Ovary (tissue), 9 donors: Measurements from ENCODE around the gene OAS1. TPM values are rescaled to one million over a fixed set of nuclear protein-coding genes. Genes with fewer than 3 reads are reported as not detected.

ENCODE experiments used
- DNase-seq, 5 donors: peaks; one replicate each; pipeline ENCODE4 v3.0.0-alpha.2; 2019 to 2020
- H3K27ac ChIP-seq, 2 donors: fragments of 200-600 bp; one replicate each; pipeline versions ENCODE4 v1.5.1 to v1.8.0; 2019 to 2022
- H3K27me3 ChIP-seq: fragments of 200-600 bp; one replicate; pipeline ENCODE4 v1.8.0; 2022
- H3K36me3 ChIP-seq: fragments of 200-600 bp; sonication (generic); one replicate; pipeline ENCODE4 v1.5.1; 2019
- H3K4me1 ChIP-seq: one replicate; pipeline ENCODE4 v1.8.1; 2013; ENCODE audit warnings: mild to moderate bottlenecking, moderate library complexity; ENCODE audit not compliant: insufficient read depth
- H3K4me3 ChIP-seq: fragments of 200-600 bp; sonication (generic); one replicate; pipeline ENCODE4 v1.5.1; 2017
- H3K9me3 ChIP-seq, 2 donors: fragments of 200-600 bp in 1 of 2; sonication (generic) in 1 of 2; one replicate each; pipeline versions ENCODE4 v1.5.1 to v1.8.1; 2013 to 2019; ENCODE audit warnings: mild to moderate bottlenecking in 1 of 2, moderate library complexity in 1 of 2
- EP300 ChIP-seq: sonication (generic); formaldehyde crosslinking; IDR thresholded peaks from one replicate; pipeline ENCODE4 v1.6.1; 2017; ENCODE audit warnings: antibody characterized with exemption
- POLR2A ChIP-seq: fragments of 450-650 bp; IDR thresholded peaks from one replicate; pipeline ENCODE4 v1.6.1; 2017; ENCODE audit warnings: antibody characterized with exemption, mild to moderate bottlenecking, moderate library complexity
- WGBS, 3 donors: extraction: QIAGEN DNeasy Blood & Tissue Kit in 1 of 3; methylation state at CpG; one replicate each; pipeline versions ENCODE4 v1.1.5 to v1.1.7; 2013 to 2017; 5-methylcytosine and 5-hydroxymethylcytosine counted together
- intact Hi-C, 4 donors: fragments of 100-400 bp; cut with DNase I; formaldehyde crosslinking; loops; one replicate each; pipeline versions ENCODE4 v1.11.0 to v1.15.1; 2022 to 2023
- polyA plus RNA-seq, 2 donors: library from polyadenylated mRNA; stranded (reverse); fragments of 200-250 nt in 1 of 2; fragments of 350-450 nt in 1 of 2; fragmentation: Illumina TruSeq in 1 of 2; extraction: RNeasy Lipid Tissue Mini Kit (QIAGEN cat#74804) in 1 of 2; gene quantifications; one replicate each; pipeline ENCODE4 v1.2.3, GENCODE V29; 2013 to 2014
- total RNA-seq, 7 donors: library from RNA; depleted of rRNA in 2 of 7; stranded (reverse); fragments of >200 nt in 2 of 7; fragmentation: NEBNext Ultra II Directional in 3 of 7; extraction: Animal tissue kit (Norgen Biotek cat#: 25700) in 3 of 7; gene quantifications; one replicate each; pipeline versions ENCODE4 v1.1.0 to v1.2.4, GENCODE V29; 2016 to 2023
- TF ChIP-seq, protein P1 (sequence below), 3 donors: fragments of 450-650 bp in 2 of 3; fragments of 200-600 bp in 1 of 3; IDR thresholded peaks; one replicate each; pipeline versions ENCODE4 v1.5.1 to v1.8.0; 2016 to 2022; ENCODE audit warnings: antibody characterized with exemption in 3 of 3, mild to moderate bottlenecking in 1 of 3
- donor health status: DM: no; HTN: no; CAD: no; lungs with moderate emphysema.
- donor health status: DM: no; HTN: no; CAD: no.
- donor health status: Bipolar disorder and iron deficiency.
- donor health status: DM: yes; HTN: yes; CAD: no.
- donor health status: DM: no; HTN: no; CAD: no.
- donor health status: DM: yes; HTN: yes; CAD: no.

The OAS1 gene
- total and polyA plus RNA-seq, 9 donors: 5.2 to 47.5 (median 8.8) TPM

DNA sequence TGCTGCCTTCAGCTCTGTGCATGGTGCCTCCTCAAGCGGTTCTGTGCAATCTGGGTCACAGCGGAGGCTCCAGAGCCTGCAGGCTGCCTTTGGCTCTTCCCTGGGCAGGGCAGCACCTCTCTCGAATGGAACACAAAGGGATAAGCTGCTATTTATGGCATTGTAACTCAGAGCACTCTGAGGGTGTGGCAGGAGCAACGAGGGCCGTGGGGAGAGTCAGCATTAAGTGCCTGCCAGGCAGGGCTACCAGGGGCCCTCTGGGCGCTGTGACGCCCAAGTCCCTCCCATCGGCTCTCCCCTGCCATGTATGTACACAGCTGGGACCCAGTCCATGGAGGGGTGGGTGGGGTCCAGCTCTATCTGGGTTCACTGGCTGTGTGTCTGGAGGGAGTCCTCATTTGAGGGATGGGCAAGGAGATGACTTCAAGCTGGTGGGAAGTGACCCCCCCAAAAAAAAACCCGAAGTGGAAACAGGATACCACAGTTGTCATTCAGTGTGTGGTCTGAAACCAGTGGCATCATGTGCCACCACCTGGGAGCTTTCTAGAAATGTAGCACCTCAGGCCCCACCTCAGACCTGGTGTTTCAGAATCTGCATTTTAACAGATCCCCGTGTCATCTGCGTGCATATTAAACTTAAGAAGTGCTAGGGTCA, 44.0 kb upstream of the OAS1 start:
- no peaks in the 10 kb centered on the region for H3K27me3 ChIP-seq
- H3K4me3 ChIP-seq: no peak overlapping the region
- H3K36me3 ChIP-seq: no peaks in the 10 kb centered on the region
- no peak for DNase-seq
- intact Hi-C loops: no loop called here
- WGBS, 3 donors: 63 to 70% (median 68%) methylated on average over 11 of the region's 11 CpGs
- no peak overlapping the region for H3K27ac ChIP-seq
- no peaks in the 10 kb centered on the region for H3K9me3 ChIP-seq
- H3K4me1 ChIP-seq: no peaks in the 10 kb centered on the region
- TF ChIP-seq EP300: no peak
- TF ChIP-seq, protein P1, sequence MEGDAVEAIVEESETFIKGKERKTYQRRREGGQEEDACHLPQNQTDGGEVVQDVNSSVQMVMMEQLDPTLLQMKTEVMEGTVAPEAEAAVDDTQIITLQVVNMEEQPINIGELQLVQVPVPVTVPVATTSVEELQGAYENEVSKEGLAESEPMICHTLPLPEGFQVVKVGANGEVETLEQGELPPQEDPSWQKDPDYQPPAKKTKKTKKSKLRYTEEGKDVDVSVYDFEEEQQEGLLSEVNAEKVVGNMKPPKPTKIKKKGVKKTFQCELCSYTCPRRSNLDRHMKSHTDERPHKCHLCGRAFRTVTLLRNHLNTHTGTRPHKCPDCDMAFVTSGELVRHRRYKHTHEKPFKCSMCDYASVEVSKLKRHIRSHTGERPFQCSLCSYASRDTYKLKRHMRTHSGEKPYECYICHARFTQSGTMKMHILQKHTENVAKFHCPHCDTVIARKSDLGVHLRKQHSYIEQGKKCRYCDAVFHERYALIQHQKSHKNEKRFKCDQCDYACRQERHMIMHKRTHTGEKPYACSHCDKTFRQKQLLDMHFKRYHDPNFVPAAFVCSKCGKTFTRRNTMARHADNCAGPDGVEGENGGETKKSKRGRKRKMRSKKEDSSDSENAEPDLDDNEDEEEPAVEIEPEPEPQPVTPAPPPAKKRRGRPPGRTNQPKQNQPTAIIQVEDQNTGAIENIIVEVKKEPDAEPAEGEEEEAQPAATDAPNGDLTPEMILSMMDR (IDR thresholded peaks at IDR 0.05): no peak
- no peak for TF ChIP-seq POLR2A

DNA sequence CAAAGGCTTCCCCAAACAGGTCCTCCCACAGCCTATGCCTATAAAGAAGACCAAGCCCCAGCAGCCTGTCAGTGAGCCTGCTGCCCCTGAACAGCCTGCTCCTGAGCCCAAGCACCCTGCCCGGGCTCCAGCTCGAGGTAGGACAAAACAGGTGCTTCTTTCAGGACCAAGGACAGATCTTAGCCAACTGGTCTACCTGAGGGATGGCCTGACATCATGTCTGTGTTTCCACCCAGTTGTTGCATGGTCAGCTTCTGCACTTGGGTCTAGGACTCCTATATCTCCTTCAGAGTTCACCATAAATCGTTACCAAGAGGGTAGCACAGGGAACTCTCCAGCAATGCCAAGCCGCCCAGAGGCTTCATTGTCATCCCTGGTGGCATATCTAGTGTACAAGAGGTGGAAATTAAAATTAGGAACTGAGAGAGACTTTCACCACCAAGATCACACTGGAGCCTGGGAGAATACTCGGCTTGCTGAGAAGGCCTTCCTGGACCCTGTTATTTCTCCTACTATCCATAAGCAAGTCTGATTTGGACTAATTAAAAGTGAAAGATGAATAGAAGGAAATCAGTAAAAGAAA, 38.2 kb upstream of the OAS1 start:
- no peaks in the 10 kb centered on the region for H3K27me3 ChIP-seq
- no peaks in the 10 kb centered on the region for H3K9me3 ChIP-seq
- H3K27ac ChIP-seq: no peak overlapping the region
- WGBS, 3 donors: 51 to 56% (median 54%) methylated on average over 5 of the region's 5 CpGs
- no peaks in the 10 kb centered on the region for H3K36me3 ChIP-seq
- intact Hi-C loops: no loop called here
- no peaks in the 10 kb centered on the region for H3K4me1 ChIP-seq
- no peak overlapping the region for H3K4me3 ChIP-seq
- no peak for DNase-seq
- TF ChIP-seq EP300: no peak
- TF ChIP-seq, protein P1 (IDR thresholded peaks at IDR 0.05): no peak

DNA sequence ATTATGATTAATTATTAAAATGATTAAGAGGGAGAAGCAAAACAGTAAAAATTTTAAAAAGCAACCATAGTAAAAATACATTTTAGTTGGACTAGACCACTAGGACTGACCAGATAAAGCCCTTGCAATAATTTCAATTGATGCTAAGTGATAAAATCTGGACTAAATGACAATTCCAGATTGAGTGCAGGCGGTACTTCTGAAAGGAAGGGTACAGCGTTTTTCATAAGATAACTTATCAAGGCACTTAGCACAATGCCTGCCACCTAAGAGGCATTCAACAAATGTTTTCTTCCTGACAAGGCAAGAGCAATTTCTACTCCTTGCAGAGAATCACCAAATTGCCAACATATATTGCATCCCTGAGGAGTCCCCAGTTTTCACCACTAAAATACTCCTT, 37.7 kb upstream of the OAS1 start:
- WGBS, 3 donors: 75 to 90% (median 82%) methylated on average over 2 of the region's 2 CpGs
- TF ChIP-seq EP300 (no peak), POLR2A (no peak)
- TF ChIP-seq, protein P1 (IDR thresholded peaks at IDR 0.05): no peak
- H3K4me3 ChIP-seq: no peak overlapping the region
- intact Hi-C loops: no loop called here
- H3K4me1 ChIP-seq: no peaks in the 10 kb centered on the region
- no peak overlapping the region for H3K27ac ChIP-seq
- no peak for DNase-seq
- no peaks in the 10 kb centered on the region for H3K36me3 ChIP-seq
- no peaks in the 10 kb centered on the region for H3K9me3 ChIP-seq
- no peaks in the 10 kb centered on the region for H3K27me3 ChIP-seq

DNA sequence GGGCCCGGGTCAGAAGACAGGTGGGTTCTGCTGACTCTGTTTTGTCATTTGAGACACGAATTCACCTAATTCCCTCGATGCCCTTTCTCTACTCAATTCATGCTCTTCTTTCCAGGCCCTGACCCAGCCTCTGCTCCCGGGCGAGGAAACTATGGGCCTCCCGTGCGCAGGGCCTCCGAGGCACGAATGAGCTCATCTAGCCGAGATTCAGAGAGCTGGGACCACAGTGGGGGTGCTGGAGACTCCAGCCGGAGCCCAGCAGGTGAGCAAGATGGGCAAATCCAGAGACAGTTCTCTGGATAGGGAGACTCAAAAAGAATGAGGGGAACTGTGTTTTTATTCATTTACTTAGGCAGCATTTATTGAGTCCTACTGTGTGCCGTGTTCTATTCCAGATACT, 37.0 kb upstream of the OAS1 start:
- Histone ChIP-seq H3K4me3 (no peak overlapping the region), H3K36me3 (no peaks in the 10 kb centered on the region), H3K4me1 (no peaks in the 10 kb centered on the region), H3K27me3 (no peaks in the 10 kb centered on the region), H3K9me3 (no peaks in the 10 kb centered on the region), H3K27ac (no peak overlapping the region)
- WGBS, 3 donors: 66 to 80% (median 71%) methylated on average over 12 of the region's 12 CpGs
- intact Hi-C loops: no loop called here
- no peak for DNase-seq
- TF ChIP-seq, protein P1 (IDR thresholded peaks at IDR 0.05): no peak
- TF ChIP-seq POLR2A (no peak), EP300 (no peak)
